Stomach (tissue), 4 donors: Measurements from ENCODE around the gene JMJD7.

Source experiments
- EP300 ChIP-seq: sonication (generic); formaldehyde crosslinking; IDR thresholded peaks from one replicate; pipeline ENCODE4 v1.6.1; 2017; ENCODE audit warnings: antibody characterized with exemption
- POLR2A ChIP-seq, 4 donors: fragments of 450-650 bp; IDR thresholded peaks; one replicate each; pipeline ENCODE4 v1.6.1; 2016; ENCODE audit warnings: antibody characterized with exemption in 4 of 4, control low read depth in 2 of 4, mild to moderate bottlenecking in 1 of 4, moderate library complexity in 1 of 4
- POLR2AphosphoS5 ChIP-seq, 3 donors: sonication (generic); formaldehyde crosslinking; IDR thresholded peaks; one replicate each; pipeline ENCODE4 v1.6.1; 2016; ENCODE audit warnings: antibody characterized with exemption in 3 of 3
- TF ChIP-seq, protein P1 (sequence below), 7 experiments: fragments of 450-650 bp in 4 of 7; fragments of 200-600 bp in 3 of 7; sonication (generic) in 3 of 7; IDR thresholded peaks; one replicate each; pipeline ENCODE4 v1.5.1; 2016 to 2019; ENCODE audit warnings: antibody characterized with exemption in 7 of 7, control low read depth in 2 of 7, mild to moderate bottlenecking in 1 of 7

DNA sequence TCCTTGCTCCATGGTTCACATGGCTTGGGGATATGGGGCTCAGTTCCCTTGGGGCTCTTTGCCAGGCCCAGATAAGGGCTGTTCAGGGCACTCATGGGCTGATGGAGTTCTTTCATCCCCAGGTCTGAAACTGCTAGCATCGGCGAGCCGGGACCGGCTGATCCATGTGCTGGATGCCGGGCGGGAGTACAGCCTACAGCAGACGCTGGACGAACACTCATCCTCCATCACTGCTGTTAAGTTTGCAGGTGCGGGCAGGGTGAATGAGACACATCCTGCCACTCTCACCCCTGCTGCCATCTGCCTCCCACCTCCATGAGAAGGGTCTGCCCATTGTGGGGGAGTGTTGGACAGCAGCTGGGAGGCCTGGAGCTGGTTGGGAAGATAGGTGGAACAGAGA is 11.1 kb upstream of the JMJD7 start:
- TF ChIP-seq, protein P1, sequence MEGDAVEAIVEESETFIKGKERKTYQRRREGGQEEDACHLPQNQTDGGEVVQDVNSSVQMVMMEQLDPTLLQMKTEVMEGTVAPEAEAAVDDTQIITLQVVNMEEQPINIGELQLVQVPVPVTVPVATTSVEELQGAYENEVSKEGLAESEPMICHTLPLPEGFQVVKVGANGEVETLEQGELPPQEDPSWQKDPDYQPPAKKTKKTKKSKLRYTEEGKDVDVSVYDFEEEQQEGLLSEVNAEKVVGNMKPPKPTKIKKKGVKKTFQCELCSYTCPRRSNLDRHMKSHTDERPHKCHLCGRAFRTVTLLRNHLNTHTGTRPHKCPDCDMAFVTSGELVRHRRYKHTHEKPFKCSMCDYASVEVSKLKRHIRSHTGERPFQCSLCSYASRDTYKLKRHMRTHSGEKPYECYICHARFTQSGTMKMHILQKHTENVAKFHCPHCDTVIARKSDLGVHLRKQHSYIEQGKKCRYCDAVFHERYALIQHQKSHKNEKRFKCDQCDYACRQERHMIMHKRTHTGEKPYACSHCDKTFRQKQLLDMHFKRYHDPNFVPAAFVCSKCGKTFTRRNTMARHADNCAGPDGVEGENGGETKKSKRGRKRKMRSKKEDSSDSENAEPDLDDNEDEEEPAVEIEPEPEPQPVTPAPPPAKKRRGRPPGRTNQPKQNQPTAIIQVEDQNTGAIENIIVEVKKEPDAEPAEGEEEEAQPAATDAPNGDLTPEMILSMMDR (IDR thresholded peaks at IDR 0.05) = no peak
- TF ChIP-seq POLR2AphosphoS5 (IDR thresholded peaks at IDR 0.05) = no peak
- no peak for TF ChIP-seq POLR2A (IDR thresholded peaks at IDR 0.05)
- TF ChIP-seq EP300 = no peak
